VCaP (cell line): Measurements from ENCODE around the gene FARP2.
"Not testable (repeated sequence)": the region's sequence is repeated elsewhere in the genome, so short reads cannot be mapped to it uniquely, and the experiment has no call there.

Source experiments
- H3K27ac ChIP-seq: fragments of 450-650 bp; 2 replicates; pipeline ENCODE4 v1.5.1; 2017
- TF ChIP-seq, protein P1 (sequence below): fragments of 450-650 bp; conservative IDR thresholded peaks from 2 replicates; pipeline ENCODE4 v1.5.1; 2017; ENCODE audit warnings: mild to moderate bottlenecking, moderate library complexity

FARP2 gene

DNA sequence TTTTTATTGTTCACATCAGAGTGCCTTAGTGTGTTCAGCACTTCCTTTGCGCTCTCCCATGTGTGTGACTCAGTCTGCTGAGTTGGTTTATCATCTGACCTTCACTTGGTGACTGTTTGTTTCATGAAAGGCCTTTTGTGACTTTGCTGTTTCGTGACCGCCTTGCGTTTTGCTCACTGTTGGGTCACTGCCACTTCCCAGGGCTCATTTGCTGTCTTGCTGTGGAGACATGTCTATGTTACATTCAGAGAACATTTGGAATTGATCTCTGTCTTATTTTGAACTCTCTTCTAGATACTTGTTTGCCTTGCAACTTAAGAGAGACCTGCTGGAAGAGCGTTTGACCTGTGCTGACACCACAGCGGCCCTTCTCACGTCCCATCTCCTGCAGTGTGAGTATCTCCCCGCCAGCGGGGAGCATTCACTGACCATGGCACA is 54.7 kb downstream of the FARP2 start:
- H3K27ac ChIP-seq: no peak overlapping the region
- TF ChIP-seq, protein P1, sequence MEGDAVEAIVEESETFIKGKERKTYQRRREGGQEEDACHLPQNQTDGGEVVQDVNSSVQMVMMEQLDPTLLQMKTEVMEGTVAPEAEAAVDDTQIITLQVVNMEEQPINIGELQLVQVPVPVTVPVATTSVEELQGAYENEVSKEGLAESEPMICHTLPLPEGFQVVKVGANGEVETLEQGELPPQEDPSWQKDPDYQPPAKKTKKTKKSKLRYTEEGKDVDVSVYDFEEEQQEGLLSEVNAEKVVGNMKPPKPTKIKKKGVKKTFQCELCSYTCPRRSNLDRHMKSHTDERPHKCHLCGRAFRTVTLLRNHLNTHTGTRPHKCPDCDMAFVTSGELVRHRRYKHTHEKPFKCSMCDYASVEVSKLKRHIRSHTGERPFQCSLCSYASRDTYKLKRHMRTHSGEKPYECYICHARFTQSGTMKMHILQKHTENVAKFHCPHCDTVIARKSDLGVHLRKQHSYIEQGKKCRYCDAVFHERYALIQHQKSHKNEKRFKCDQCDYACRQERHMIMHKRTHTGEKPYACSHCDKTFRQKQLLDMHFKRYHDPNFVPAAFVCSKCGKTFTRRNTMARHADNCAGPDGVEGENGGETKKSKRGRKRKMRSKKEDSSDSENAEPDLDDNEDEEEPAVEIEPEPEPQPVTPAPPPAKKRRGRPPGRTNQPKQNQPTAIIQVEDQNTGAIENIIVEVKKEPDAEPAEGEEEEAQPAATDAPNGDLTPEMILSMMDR: no peak

DNA sequence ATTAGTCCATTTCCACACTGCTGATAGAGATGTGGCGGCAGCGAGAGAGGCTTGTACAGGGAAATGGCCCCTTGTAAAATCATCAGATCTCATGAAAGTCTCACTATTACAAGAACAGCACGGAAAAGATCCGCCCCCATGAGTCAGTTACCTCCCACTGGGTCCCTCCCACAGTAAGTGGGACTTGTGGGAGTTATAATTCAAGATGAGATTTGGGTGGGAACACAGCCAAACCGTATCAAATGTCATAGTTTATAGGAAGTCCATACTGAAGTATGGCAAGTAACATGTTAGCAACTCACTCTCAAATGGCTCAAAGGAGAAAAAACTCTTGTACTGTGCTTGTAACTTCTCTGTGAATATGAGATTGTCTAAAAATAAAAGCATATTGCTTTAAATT is 56.1 kb downstream of the FARP2 start:
- TF ChIP-seq, protein P1: no peak
- H3K27ac ChIP-seq: peak overlapping the region; percentile 20

DNA sequence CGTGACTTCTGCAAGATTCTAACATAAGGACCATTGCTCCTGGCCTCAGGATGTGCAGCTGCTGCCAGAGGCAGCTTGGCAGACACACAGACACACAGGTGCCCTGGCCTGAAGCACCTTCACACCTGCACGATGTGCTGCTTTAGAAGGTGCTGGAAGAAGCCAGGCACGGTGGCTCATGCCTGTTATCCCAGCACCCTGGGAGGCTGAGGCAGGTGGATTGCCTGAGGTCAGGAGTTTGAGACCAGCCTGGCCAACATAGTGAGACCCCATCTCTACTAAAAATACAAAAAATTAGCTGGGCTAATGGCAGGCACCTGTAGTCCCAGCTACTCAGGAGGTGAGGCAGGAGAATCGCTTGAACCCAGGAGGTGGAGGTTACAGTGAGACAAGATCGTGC is 57.4 kb downstream of the FARP2 start:
- H3K27ac ChIP-seq: not testable (repeated sequence)

DNA sequence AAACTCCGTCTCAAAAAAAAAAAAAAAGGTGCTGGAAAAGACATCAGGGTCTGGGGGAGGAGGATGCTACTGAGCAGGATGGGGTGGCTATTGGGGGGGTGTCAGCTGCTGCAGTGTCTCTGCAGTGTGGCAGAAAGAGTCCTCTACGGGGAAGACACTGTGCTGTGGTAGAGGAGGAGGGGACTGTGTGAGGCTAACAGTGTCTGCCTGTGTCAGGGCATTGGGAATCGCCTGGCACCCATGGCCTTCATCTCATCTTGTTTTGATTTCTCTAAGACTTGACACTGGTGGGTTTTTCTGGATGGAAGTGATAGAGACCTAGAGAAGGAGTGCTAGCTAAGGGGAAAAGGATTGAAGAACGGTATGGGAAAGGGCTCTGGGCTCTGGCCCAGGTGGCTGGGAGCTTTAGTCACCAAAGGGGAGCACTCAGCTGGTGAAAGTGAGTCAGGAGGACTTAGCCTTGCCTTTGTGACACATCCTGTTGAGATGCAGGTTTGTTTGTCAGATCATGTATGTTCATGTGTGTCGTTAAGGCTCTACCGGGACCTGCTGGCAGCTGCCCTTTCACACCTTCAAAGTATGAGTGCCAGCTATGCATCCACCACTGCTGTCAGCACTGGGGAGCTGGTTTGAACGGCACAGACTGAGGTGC is 58.0 kb downstream of the FARP2 start:
- TF ChIP-seq, protein P1: no peak
- no peak overlapping the region for H3K27ac ChIP-seq

DNA sequence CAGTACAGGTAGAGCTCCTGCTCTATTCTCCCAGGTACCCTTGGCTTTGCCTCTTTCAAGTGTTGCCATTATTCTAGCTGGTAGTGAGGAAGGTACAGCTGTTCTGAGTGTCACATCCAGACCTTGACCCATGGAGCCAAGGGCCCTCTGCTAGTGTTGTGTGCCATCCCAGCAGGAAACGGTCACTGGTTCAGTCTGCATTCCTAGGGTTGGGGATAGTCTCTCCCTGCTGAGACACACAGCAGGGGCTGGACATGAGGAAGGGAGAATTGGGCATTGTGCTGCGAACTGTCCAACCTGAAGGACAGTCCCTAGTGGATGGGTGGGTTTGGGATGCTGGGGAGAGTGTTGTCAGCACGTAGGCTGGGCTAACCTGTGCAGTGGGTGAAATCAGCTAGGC is 59.1 kb downstream of the FARP2 start:
- TF ChIP-seq, protein P1: no peak
- H3K27ac ChIP-seq: no peak overlapping the region

DNA sequence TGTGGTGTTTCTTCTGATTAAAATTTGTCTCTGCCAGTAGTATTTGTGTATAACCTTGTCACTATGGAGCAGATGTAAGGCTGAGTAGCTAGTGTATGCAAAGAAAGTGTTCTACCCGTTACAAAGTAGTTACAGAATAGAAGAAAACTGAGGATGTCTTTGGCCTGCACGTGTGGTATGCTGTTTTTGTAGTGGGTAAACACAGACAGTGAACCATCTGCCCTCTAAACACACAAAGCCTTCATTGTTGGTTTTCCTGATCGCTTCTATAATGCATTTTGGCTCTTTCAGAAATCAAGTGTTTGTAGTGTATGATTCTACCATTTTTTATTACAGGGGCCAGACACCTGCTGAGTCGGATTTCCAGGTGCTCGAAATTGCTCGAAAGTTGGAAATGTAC is 61.5 kb downstream of the FARP2 start:
- H3K27ac ChIP-seq: no peak overlapping the region
- TF ChIP-seq, protein P1: no peak

DNA sequence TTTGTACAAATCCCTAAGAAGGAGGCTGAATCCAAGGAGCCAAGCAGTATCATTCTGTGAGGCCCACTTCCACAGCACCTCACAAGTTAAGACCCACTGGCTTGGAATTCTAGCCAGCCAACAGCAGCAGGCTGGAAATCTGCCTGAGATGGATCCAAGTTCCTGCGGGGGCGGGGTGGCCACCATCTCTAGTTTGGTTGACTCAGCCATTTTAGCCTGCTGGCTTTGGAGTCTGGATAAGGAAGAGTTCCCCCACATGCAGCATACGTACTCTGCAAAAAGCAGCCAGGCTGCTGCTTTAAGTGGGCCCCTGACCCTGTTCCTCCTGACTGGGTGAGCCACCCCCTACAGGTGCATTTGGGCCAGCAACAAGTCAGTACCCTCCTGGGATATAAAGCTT is 65.2 kb downstream of the FARP2 start:
- no peak overlapping the region for H3K27ac ChIP-seq
- TF ChIP-seq, protein P1: no peak

DNA sequence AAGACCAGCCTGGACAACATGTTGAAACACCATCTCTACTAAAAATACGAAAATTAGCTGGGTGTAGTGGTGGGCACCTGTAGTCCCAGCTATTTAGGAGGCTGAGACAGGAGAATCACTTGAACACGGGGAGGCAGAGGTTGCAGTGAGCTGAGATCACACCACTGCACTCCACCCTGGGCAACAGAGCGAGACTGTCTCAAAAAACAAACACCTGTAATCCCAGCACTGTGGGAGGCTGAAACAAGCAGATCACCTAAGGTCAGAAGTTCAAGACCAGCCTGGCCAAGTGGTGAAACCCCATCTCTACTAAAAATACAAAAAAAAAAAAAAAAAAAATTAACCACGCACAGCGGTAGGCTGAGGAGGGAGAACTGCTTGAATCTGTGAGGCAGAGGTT is 65.9 kb downstream of the FARP2 start:
- H3K27ac ChIP-seq: not testable (repeated sequence)

DNA sequence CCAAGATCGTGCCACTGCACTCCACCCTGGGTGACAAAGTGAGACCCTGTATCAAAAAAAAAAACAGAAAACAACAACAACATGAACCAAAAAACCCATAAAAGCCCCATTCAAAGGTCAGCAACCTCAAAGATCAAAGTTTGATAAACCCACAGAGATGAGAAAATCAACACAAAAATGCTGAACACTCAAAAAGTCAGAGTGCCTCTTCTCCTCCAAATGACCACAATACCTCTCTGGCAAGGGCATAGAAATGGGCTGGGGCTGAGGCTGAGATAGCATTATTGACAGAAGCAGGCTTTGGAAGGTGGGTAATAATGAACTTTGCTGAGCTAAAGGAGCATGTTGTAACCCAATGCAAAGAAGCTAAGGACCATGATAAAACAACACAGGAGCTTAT is 66.3 kb downstream of the FARP2 start:
- TF ChIP-seq, protein P1: no peak
- H3K27ac ChIP-seq: no peak overlapping the region

DNA sequence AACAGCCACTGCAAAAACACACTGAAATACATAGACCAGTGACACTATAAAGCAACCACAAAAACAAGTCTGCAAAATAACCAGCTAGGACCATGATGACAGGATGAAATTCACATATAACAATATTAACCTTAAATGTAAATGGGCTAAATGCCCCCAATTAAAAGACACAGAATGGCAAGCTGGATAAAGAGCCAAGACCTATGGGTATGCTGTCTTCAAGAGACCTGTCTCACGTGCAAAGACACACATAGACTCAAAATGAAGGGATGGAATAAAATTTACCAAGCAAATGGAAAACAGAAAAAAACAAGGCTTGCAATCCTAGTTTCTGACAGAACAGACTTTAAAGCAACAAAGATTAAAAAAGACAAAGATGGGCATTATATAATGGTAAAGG is 67.4 kb downstream of the FARP2 start:
- H3K27ac ChIP-seq: not testable (repeated sequence)
